ENCODE data around the gene FOXJ3.

DNA sequence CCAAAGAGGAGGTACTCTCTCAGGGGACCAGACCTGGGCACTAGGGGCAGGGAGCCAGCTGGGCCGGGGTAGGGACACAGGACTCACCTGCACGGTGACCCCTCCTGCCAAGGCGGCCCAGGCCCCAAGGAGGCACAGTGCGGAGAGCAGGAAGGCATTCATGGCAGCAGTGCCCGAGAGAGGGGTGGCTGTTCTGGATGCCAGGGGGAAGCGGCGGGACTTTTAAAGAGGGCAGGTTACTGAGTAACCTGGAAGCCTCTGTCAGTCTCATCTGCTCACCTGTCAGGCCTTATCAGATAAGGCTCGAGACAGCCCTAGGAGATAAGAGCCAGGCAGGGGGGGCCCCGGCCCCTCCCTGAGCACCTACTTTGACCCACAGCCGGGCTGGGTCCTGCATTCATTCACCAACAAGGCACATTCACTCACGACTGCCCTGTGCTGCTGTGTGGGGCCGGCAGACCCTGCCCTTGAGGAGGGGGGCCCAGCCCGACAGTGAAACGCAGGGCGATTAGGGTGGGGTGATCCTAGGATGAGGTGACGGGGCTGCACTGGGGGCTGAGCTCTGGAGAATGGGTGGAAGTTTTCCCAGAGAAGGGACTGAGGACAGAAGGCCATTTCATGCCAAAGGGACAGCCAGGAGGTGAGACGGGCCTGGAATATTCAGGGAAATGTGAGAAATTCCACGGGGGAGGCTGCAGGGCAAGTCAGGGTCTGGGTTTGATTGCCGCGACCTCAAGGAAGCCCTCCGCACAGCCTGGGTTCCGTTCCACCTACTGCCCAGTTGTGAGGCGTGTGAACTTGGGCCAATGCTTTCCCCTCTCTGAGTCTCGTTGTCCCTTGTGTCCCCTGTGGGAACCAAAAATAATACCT lies 170.2 kb downstream of the FOXJ3 start, which contains the start of gene GUCA2A:
- TF ChIP-seq CTCF (conservative IDR thresholded peaks at IDR 0.05 in 1 of 2, IDR thresholded peaks at IDR 0.05 in 1 of 2; ENCODE audit: extremely low read depth in 1 of 2, insufficient read depth in 1 of 2, low read depth in 1 of 2, low read length in 2 of 2): no peak
- TF ChIP-seq EZH2 (IDR thresholded peaks at IDR 0.05; ENCODE audit: borderline replicate concordance, low read length): no peak
